Duodenal mucosa (tissue), 2 donors: Measurements from ENCODE around the gene JUNB.
A peak's percentile ranks its signal among the peaks of the same experiment; 100 is the strongest.
"Not testable (repeated sequence)": the region's sequence is repeated elsewhere in the genome, so short reads cannot be mapped to it uniquely, and the experiment has no call there.

Experiments
- H3K27ac ChIP-seq: one replicate; pipeline ENCODE4 v1.7.0; 2013; ENCODE audit warnings: low read depth, low read length
- H3K27me3 ChIP-seq, 2 donors: one replicate each; pipeline ENCODE4 v1.7.0; 2013; ENCODE audit warnings: low read length in 2 of 2, control low read depth in 1 of 2; ENCODE audit not compliant: insufficient read depth in 2 of 2, control insufficient read depth in 1 of 2
- H3K36me3 ChIP-seq, 2 donors: one replicate each; pipeline ENCODE4 v1.7.0; 2013; ENCODE audit warnings: low read length in 2 of 2, control low read depth in 1 of 2; ENCODE audit not compliant: insufficient read depth in 2 of 2, control insufficient read depth in 1 of 2
- H3K4me1 ChIP-seq, 2 donors: one replicate each; pipeline ENCODE4 v1.7.0; 2013; ENCODE audit warnings: low read length in 2 of 2, control low read depth in 1 of 2; ENCODE audit not compliant: insufficient read depth in 2 of 2, control insufficient read depth in 1 of 2
- H3K4me3 ChIP-seq, 2 donors: one replicate each; pipeline ENCODE4 v1.7.0; 2013; ENCODE audit warnings: low read length in 2 of 2, low read depth in 1 of 2
- H3K9ac ChIP-seq, 2 donors: one replicate each; pipeline ENCODE4 v1.7.0; 2013; ENCODE audit warnings: low read length in 2 of 2, low read depth in 1 of 2
- H3K9me3 ChIP-seq, 2 donors: one replicate each; pipeline ENCODE4 v1.7.0; 2013; ENCODE audit warnings: low read length in 2 of 2, control low read depth in 1 of 2; ENCODE audit not compliant: control insufficient read depth in 1 of 2

JUNB gene

DNA sequence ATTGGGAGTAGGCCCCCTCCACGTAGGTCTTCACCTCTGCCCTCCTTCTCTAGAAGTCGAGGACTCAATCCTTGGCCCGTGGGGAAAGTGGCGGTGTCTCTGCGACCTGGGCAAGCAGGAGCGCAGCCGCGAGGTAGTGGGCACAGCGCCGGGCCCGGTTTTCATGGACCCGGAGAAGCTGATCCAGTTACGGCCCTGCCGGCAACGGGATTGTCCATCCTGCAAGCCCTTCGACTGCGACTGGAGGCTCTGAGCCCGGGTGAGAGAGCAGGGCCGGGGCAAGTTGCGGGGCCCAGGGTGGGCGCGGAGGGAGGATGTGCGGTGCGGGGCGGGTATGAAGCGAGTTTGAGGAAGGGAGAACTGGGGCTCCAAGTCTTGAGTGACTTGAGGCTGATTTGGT is 12.8 kb downstream of the JUNB start:
- H3K27me3 ChIP-seq, result no peaks in the 10 kb centered on the region
- H3K4me3 ChIP-seq, result no peak overlapping the region
- no peaks in the 10 kb centered on the region for H3K9me3 ChIP-seq
- H3K4me1 ChIP-seq, result peaks cover 24 to 35% of the 10 kb centered on the region in 2 donors
- H3K9ac ChIP-seq, result no peak overlapping the region
- peaks cover 7 to 18% of the 10 kb centered on the region in 2 donors for H3K36me3 ChIP-seq
- no peak overlapping the region for H3K27ac ChIP-seq

GRCh38 chr19:12806242-12807081 is 15.2 kb downstream of the JUNB start, which contains the start of gene RNASEH2A:
Gene RNASEH2A, plus strand, starts transcription at chr19:12806584. Its CDS starts 90 bp downstream, at chr19:12806674.
- H3K4me1 ChIP-seq, result peaks cover 17 to 19% of the 10 kb centered on the region in 2 donors
- H3K27ac ChIP-seq, result no peak within 1 kb of the TSS
- H3K27me3 ChIP-seq, result no peaks in the 10 kb centered on the region
- H3K9ac ChIP-seq, result peak within 1 kb of the TSS; percentile 61 to 82
- no peaks in the 10 kb centered on the region for H3K9me3 ChIP-seq
- peaks cover 0 to 7% of the 10 kb centered on the region in 2 donors for H3K36me3 ChIP-seq
- H3K4me3 ChIP-seq, result peak within 1 kb of the TSS; percentile 72 to 91

DNA sequence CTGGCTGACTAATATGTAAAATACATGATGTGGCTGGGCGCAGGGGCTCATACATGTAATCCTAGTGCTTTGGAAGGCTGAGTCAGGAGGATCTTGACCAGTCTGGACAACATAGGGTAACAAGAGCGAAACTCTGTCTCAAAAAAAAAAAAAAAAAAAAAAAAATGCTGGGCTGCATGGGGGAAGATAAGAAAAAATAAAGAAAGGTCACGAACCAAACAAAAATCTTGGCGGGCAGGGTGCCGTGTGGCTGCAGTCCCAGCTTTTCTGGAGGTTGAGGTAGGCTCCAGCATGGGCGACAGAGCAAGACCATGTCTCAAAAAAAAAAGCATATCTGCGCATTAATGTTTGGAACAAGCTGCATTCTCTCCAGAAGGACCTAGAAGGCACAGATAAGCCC is 23.8 kb downstream of the JUNB start:
- Histone ChIP-seq H3K4me3 (no peak overlapping the region), H3K9me3 (no peaks in the 10 kb centered on the region), H3K27ac (no peak overlapping the region), H3K36me3 (peaks cover 0 to 3% of the 10 kb centered on the region in 2 donors), H3K27me3 (no peaks in the 10 kb centered on the region), H3K4me1 (no peaks in the 10 kb centered on the region), H3K9ac (no peak overlapping the region)

DNA sequence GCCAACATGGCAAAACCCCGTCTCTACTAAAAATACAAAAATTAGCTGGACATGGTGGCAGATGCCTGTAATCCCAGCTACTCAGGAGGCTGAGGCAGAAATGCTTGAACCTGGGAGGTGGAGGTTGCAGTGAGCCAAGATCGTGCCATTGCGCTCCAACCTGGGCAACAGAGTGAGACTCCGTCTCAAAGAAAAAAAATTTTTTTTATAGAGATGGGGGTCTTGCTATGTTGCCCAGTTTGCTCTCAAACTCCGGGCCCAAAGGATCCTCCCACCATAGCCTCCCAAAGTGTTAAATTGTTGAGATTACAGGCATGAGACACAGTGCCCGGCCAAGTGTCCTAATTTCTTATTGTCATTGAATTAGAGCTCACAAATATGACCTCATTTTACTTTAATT is 25.9 kb downstream of the JUNB start:
- H3K27me3 ChIP-seq, H3K27ac ChIP-seq, H3K9ac ChIP-seq, H3K36me3 ChIP-seq, H3K4me1 ChIP-seq, H3K4me3 ChIP-seq, H3K9me3 ChIP-seq: not testable (repeated sequence)

GRCh38 chr19:12817810-12818209 is 26.5 kb downstream of the JUNB start:
- H3K9ac ChIP-seq, H3K27me3 ChIP-seq, H3K9me3 ChIP-seq, H3K36me3 ChIP-seq, H3K4me3 ChIP-seq, H3K27ac ChIP-seq, H3K4me1 ChIP-seq: not testable (repeated sequence)

- Histone ChIP-seq H3K27ac (no peak overlapping the region), H3K4me1 (peaks cover 0 to 4% of the 10 kb centered on the region in 2 donors), H3K4me3 (no peak overlapping the region), H3K9me3 (no peaks in the 10 kb centered on the region), H3K36me3 (no peaks in the 10 kb centered on the region), H3K27me3 (peaks cover 0 to 8% of the 10 kb centered on the region in 2 donors), H3K9ac (no peak overlapping the region)
Observed at GRCh38 chr19:12821761-12822160, 30.5 kb downstream of the JUNB start.

GRCh38 chr19:12825254-12826131 is 34.2 kb downstream of the JUNB start:
- Histone ChIP-seq H3K27ac (no peak overlapping the region), H3K9ac (no peak overlapping the region), H3K4me3 (no peak overlapping the region), H3K36me3 (no peaks in the 10 kb centered on the region), H3K9me3 (no peaks in the 10 kb centered on the region), H3K27me3 (peaks cover 11 to 15% of the 10 kb centered on the region in 2 donors), H3K4me1 (peaks cover 7 to 9% of the 10 kb centered on the region in 2 donors)

DNA sequence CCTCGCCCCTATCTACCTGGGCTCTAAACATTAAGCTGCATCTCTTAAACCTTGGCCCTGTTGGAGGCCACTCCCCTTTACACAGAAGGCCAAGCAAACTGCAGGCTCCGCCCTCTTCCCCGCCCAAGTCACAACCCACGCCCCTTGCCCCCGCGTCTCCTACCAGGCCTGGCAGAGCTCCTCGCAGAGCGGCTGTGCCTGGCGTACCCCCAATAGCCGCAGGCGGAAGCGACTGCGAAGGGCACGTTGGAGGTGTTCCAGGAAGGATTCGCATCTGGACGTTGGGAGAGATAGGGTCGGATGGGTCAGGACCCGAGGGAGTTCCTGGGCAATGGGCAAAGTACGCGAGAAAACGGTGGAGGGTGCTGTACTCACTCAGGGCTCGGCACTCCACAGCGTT is 37.2 kb downstream of the JUNB start:
- no peak overlapping the region for H3K9ac ChIP-seq
- H3K36me3 ChIP-seq, result no peaks in the 10 kb centered on the region
- peaks cover 37 to 42% of the 10 kb centered on the region in 2 donors for H3K27me3 ChIP-seq
- no peaks in the 10 kb centered on the region for H3K9me3 ChIP-seq
- peaks cover 11 to 19% of the 10 kb centered on the region in 2 donors for H3K4me1 ChIP-seq
- no peak overlapping the region for H3K27ac ChIP-seq
- peak overlapping the region; percentile 36 to 43 for H3K4me3 ChIP-seq

DNA sequence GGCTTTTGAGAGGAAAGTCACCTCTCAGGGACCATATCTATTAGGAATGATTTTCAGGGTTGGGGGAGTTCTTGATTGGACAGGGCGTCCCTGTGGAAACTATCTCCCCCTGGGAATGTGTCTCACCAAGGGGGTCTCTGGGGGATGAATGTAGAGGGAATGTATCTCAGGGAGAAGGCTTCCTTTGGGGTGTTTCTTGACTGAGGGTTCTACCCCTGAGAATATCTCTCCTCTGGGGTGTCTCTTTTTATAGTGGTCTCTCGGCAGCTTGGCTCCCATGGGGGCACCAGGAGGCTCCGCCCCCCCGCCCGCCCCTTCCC is 42.1 kb downstream of the JUNB start:
- H3K9me3 ChIP-seq, result no peaks in the 10 kb centered on the region
- no peak overlapping the region for H3K9ac ChIP-seq
- no peaks in the 10 kb centered on the region for H3K36me3 ChIP-seq
- no peak overlapping the region for H3K4me3 ChIP-seq
- H3K4me1 ChIP-seq, result peaks cover 9 to 21% of the 10 kb centered on the region in 2 donors
- H3K27me3 ChIP-seq, result peaks cover 73 to 74% of the 10 kb centered on the region in 2 donors
- H3K27ac ChIP-seq, result no peak overlapping the region
